HG03045 (cell line): Measurements from ENCODE around the gene FHL3.

Experiments
- ATAC-seq: cut with Tn5 transposase; IDR thresholded peaks from one replicate; pipeline ENCODE4 v1.9.1; 2021; ENCODE audit warnings: mild to moderate bottlenecking, moderate library complexity; ENCODE audit not compliant: unreplicated experiment

FHL3 gene, protein sequence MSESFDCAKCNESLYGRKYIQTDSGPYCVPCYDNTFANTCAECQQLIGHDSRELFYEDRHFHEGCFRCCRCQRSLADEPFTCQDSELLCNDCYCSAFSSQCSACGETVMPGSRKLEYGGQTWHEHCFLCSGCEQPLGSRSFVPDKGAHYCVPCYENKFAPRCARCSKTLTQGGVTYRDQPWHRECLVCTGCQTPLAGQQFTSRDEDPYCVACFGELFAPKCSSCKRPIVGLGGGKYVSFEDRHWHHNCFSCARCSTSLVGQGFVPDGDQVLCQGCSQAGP

DNA sequence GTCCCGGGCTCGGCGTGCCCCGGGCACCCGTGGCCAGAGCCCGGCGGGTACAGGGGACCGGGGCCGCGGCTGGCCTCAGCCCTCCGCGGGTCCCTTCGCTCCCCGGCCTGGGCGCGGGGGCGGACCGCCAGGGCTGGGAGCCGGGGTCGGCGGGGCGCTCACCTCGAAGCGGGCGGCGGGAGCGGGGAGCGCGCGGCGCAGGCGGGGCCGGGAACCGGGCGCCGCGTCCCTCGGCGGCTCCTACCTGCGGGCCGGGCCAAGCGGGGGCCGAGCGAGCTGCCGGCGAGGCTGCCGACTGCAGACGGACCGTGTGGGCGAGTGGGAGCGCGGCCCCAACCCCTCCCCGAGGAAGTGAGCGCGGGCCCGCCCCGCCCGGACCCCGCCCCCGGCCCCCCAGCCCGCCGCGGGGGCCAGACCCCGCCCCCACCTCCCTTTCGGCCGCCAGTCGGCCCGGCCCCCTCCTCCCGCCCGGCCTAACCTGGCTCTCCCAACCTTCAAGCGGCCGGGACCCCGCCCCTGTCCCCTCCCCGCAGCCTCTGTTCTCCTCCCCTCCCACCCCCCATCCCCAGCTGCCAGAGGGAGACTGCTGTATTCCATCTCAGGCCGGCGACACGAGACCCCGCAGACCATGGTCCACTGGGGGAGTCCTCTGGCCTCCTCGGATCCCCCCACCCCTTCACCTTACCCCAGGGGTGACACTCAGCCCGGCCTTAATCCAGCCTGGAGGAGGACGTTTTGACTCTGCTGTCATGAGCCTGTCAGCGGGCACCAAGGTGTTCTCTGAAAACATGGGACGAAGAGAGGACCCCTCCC lies at the start of gene FHL3:
Gene FHL3, minus strand, starts transcription at position 320 of the 813 bp plus-strand sequence. CDS start 6,102 bp downstream, outside the sequence.
- ATAC-seq, result peak; percentile 50

DNA sequence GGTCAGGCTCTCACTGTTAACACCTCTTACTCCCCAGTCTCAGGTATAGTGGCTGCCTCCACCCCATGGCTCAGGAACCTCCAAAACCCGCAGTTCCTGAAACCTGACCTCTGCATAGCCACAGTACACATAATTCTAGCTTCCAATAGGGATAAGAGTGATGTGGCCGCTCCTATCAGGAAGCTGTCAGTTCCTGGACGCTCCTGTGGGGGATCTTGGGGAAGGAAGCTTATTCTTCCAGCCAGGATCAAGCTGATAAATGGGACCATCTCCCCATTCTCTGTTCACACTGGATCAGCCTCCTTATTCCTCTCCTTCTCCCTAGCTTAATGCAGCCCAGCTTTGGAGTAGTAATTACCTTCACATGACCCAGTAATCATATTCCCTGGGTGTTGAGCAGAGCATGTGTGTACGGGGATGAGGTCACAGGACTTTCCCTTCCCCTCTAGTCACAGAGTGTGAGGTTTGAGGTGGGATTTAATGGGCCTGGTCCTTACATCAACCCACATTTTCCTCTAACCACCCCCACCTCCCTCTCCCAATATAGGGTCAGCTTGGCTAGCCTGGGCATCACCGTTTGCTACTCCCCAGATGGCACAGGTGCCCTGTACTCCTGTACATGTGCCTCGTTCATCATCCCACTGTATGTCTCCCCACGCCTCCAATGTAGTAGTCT lies 48.2 kb upstream of the FHL3 start:
- ATAC-seq, result no peak

DNA sequence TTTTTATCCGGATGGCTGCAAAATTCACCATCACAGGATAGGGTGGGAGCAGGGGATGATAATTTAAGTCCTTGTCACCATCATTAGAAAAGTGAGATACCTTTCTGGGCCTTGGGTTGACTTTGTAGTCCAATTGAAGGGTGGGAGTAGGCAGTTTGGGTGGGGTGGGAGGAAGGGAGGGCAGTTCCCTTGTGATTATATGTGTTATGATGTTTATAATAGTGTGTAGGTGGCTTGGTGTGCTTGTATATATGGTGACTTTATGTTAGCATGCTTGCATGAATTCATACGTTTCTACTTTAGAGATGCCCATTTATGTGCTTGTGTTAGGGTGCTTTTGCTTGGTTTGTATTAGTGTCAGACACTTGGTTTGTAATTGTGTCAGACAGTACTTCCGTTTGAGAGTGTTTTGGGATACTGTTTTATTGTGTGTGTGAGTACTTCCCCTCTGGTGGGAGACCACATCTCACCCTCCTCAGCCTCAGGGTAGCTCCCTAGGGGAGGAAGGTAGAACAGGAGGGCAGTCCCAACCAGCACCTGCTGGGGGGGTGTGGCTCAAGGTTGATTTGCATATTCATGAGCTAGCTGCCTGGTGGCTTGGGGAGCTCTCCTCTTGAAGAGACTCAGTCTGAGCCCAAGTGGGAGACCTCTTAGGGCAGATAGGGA lies 47.6 kb upstream of the FHL3 start:
- ATAC-seq, result no peak

DNA sequence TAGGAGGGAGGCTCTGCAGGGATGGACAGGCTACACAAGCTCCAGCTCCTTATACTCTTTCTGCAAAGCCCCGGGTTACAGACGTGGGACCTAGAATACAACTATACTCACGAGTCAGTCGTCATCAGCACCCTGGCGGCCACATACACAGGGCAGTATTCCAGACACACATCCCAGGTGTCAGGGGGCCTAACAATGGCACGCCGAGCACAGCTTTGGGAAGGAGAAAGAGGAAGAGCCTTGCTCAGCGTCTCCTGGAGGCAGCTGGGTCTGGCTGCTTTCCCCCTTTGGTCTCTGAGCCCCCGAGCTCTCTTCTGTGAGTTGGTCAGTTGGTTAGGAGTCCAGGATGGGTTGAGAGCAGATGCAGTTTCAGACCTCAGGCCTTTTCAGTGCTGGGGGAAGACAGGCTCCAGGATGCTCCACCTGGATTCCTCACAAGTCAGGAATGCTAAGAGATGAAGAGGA lies 45.8 kb upstream of the FHL3 start:
- ATAC-seq, result no peak

DNA sequence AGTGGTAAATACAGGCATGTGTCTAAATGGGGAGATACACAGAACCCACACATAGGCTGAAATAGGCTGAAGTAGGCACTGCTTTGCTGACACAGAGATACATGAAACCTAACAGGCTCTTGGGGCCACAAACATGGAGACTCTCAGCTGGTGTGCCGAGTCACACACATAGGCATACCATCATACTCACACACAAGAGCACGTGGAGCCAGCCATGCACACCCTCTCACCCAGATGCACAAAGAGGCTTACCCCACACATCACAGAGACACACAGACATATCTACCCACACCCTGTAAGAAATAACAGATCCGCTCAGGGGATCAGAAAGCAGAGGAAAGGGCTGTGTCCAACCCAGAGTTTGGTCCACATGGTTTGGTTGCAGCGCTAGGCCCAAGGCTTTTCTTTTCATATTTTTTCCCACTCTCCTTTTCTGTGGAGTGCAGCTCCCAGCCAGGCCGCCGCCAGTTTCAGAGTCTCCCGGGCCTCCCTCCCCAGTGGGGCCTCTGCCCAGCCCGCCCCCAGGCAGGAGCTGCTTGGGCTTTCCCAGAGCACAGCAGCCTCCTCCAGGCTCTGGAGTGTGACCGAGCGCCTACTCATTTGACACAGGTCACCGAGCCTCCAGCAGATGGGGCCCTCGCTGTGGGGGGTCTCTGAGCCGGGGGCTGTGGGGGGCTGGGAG lies 45.2 kb upstream of the FHL3 start:
- no peak for ATAC-seq

DNA sequence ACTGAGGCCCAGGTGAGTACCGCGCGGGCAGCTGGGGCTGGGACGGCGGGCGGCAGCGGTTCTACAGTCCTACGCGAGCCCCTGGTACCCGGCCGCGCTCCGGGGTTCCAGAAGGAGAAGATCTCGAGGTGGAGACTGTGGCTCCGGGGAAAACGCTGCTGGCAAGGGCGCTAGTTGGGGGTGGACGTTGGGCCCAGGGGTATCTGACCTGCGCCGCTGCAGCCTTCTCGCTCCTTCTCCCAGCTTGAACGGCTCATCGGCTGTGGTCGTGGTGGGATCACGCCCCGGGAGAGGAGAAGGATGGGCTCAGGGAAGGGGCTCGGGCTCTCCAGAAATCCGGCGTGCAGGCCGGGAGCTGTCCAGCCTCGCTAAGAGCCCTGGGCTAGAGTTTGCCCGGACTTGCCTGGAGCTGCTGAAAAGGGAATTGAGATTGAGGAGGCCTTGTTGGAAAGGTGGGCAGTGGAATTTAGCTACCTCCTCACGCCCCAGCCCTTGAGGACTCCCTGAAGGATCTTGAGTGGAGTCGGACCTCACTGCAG lies 42.4 kb upstream of the FHL3 start:
- ATAC-seq, result no peak

DNA sequence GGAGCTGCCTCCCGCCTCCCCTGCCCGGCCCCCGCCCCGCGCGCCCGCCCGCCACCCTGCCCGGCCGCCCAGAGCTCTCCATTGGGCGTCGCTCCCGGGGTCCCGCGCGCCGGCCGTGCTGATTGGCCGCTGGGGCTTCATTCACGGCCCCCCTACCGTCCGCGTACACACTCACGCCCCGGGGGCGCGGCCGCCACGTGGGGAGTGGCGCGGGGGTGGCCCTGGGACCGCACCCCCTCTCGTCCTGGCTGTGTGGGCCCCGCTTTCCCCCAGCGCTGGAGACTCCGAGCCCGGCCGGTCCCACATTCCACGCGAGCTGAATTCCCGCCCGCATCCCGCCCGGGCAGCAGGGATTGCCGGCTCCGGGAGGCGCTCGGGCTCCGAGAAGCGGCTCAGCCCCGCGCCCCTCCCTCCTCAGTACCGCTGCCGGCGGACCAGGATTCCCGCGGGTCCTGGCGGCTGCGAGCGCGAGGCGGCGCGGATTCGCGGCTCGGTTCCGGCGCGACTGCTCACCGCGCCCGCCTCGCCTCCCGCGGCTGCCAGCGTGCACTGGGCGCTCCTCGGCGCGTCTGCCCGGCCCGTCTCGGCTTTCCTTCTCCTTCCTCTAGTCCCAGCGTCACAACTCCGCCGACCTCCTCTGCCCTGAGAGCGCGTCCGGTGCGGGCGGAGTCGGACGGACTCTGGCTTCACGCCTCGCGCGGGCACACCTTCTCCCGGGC lies 41.7 kb upstream of the FHL3 start:
- ATAC-seq, result peak; percentile 64

DNA sequence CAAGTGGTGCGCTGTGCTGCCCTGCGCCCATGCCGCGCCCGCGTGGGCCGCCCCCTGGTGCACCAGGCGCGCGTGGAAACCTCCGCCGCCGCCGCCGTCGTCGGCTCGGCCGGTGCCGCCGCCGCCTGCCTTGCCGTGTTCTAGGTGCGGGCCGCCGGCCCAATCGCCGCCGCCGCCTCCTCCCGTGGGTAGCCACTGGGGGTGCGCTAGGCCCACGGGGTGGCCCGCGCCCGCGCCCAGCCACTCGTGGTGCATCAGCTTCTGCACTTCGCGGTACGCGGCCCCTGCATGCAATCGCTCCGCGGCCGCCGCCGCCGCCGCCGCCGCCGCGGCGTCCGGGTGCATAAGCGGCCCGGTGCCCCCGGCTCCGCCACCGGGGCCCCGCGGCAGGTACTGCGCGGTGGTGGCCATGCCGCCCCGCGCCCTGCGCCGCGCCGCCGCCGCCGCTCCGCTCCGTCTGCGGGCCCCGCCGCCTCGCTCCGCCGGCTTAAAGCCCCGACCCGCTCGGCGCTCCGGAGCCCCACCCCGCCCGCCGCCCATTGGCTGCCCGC lies 41.1 kb upstream of the FHL3 start, which contains the start of gene POU3F1:
Gene POU3F1, minus strand, starts transcription at position 461 of the 551 bp plus-strand sequence. Its CDS starts 50 bp downstream, at position 411.
- peak; percentile 6 for ATAC-seq

DNA sequence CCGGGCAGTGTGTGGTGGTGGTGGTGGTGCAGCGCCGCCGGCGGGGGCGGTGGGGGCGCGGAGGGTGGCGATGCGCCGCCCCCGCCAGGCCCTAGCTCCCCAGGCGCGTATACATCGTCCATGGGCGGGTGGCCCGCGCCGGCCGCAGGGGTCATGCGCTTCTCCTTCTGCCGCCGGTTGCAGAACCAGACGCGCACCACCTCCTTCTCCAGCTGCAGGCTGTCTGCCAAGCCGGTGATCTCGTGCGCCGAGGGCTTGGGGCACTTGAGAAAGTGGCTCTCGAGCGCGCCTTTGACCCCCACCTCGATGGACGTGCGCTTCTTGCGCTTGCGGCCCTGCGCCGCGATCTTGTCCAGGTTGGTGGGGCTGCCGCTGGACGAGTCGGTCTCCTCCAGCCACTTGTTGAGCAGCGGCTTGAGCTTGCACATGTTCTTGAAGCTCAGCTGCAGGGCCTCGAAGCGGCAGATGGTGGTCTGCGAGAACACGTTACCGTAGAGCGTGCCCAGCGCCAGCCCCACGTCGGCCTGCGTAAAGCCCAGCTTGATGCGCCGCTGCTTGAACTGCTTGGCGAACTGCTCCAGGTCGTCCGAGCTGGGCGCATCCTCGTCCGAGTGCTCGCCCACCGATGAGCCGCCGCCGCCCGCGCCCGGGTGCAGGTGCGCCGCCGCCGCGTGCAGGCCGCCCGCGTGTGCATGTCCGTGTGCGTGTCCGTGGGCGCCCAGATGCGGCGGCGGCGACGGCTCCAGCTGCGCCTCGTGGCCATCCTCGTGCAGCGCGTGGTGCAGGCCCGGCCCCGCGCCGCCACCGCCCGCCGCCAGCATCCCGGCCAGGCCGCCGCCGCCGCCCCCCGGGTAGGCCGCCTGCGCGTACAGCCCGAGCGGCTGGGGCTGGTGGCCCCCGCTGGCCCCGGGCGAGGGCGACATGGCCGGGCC lies 40.4 kb upstream of the FHL3 start:
- ATAC-seq, result no peak

DNA sequence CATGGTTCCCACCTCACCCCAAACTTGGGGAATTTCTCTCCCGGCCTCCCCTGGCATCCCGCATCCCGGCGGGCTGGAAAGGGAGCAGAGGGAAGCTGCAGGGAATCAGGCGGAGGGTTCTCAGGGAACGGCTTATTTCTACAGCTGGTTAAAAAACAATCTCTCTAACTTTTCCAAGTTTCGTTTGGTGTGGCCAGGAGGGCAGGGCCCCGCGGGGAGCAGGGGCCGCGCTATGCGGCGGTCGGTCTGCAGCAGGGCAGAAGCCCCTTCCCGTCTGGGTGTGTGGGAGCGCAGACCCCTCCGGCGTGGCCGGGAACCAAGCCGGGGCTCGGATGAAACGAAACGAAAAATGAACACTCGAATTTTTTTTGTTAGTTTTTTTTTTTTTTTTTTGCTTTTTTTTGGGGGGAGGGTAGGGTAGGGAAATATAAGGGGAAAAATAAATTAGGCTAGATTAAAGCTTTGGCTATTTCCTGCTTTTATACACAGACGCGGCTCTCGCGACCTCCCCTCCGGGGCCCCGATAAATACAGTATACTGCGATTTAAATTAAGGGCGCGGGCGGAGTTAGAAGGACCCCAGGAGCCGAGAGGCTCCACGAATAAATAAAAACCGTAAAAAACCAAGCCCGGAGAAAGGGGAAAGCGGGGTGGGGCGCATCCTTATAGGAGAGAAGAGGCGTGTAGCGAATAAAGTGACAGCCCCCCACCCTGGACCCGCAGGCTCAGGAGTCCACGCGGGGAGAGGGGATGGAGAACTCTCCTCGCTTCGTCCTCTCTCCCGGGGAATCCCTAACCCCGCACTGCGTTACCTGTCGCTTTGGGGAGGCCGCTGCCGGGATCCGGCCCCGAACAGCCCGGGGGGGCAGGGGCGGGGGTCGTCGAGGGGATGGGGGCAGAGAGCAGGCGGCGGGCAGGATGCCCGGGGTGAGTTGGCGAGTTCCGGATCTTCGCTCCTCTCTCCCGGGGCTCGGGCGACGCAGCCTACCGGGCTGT lies 39.2 kb upstream of the FHL3 start:
- ATAC-seq, result no peak

DNA sequence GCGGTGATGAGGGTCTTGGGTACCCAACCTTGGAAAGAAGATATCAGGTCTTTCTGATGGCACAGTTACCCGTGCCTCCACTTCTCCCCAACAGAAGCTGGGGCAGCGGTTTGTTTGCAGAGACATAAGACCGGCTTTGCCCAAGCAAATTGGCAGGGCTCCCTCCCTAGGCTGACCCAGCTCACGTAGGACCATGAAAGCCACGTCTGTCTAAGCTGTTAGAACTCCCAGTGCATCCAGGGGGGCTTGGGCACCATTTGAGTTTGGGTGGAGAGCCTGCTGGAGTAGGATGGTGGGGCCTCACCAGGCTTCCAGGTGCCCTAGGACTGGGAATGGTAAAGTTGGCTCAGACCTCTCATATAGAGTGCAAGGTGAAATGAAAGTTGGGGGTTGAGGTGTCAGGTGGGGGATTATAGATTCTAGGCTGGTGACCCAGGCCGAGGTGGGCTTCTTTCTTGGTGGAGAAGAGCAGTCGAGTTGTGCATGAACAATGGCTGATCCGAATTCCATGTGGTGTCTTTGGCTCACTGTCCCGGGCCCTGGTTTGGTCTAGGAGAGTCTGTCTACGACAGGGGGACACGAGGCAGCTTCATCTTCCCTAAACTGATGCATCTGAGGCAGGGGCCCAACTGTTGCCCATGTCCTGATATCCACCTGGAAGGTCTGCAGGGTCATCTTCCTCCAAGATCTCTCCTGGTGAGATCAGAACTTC lies 37.9 kb upstream of the FHL3 start:
- no peak for ATAC-seq

DNA sequence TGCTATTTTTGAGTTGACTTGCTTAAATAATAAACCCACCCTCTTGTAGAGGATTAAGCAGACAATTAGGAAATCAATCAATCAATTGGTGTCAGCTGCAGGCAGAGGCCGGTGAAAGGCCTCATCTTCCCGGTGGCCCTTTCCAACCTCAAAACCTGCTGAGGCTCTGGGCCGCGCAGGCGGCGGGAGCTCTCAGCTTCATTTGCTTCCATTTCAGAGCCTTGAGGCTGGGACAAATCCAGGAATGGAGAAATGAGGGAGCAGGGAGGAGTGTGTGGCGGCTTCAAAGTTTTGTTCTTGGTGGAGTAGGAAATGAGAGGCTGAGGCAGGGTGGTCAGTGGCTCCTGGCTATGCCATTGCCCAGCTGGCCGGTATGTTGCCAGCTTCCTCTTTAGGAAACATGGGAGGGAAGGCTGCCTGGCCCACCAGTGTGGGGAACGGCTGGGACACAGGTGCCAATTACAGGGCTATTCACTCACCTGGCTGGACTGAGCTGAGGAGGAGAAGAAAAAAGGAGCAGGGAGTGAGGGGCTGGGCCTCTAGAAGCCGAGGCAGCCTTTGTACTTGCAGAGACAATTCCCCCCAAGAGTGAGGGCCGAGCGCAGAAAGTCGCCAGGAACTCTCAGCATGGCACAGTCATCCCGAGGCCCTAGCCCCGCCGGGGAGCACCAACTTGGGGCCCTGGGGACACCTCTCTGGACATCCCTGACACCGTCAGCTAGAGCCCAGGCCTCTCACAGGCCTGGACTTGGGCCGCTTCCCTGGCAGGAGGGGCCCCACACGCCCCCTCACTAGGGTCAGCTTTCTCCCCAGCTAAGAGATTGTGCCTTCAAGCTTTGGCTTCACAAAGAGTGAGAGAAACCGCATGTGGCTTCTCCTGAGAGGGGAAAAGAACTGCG lies 36.9 kb upstream of the FHL3 start:
- no peak for ATAC-seq

DNA sequence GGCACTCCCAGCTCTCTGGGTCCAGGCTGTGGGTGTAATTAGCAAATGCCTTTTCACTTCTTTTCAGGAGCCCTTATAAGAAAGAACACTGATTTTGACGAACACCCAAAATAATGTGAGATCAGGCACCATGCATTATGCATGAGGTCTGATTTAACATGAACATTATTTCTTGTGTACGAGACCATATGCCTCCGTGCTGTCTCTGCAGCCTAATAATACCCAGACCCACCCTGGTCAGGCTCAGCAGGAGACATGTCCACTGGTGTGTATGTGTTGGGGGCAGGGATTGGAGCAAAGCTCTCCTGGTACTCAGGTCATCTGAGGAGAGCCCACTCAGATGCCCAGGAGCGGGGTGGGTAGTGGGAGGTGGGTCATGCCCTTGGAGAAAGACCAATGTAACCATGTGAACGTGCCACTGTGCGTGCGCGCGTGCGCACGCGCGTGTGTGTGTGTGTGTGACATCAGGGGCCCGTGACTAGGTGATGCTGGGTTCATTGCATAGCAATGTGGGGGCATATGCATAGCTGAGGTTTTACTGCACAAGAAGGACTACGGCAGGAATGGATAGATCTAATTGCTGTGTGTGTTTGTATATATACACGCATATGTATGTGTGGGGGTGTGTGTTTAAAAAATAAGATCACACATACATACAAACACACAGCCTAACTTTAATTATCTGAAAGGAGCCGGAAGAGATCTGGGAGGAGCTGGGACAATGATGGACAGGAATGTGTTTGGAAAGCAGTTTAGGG lies 34.2 kb upstream of the FHL3 start:
- ATAC-seq, result no peak

DNA sequence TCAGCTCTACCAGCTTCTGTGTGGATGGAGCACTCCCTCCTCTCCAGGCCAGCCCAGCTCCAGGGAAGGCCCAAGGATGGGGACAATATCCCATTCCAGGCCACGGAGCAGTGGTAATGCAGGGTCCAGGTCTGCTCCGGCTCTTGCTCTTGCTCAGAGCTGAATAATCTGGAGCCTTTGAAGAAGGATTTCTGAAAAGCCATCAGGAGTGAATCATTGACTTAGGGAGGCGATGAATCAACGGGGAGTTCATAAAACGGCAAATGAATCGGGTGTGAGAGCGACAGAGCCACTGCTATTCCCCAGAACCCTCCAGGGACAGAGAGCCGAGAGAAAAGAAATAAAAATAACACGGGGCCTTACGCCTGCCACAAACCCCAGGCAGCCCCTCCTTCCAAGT lies 33.5 kb upstream of the FHL3 start:
- ATAC-seq, result no peak
